Astrocyte of the cerebellum (primary cell): Measurements from ENCODE around the gene TRAF7.

Experiments used
- DNase-seq: peaks from one replicate; pipeline ENCODE4 v3.0.0-alpha.2; 2011; ENCODE audit warnings: low read depth
- H3K4me3 ChIP-seq: 2 replicates; pipeline ENCODE4 v1.5.1; 2011; ENCODE audit warnings: mild to moderate bottlenecking, low read depth, low read length, moderate library complexity
- in situ Hi-C: cut with HindIII; loops from 2 replicates; pipeline ENCODE4 v1.10.0; 2017; ENCODE audit warnings: low sequenced_read_pairs
- TF ChIP-seq, protein P1 (sequence below): IDR thresholded peaks from 2 replicates; pipeline ENCODE4 v1.5.1; 2012; ENCODE audit warnings: low read length, low read depth, moderate library complexity, mild to moderate bottlenecking; ENCODE audit errors: missing control alignments

TRAF7 gene

DNA sequence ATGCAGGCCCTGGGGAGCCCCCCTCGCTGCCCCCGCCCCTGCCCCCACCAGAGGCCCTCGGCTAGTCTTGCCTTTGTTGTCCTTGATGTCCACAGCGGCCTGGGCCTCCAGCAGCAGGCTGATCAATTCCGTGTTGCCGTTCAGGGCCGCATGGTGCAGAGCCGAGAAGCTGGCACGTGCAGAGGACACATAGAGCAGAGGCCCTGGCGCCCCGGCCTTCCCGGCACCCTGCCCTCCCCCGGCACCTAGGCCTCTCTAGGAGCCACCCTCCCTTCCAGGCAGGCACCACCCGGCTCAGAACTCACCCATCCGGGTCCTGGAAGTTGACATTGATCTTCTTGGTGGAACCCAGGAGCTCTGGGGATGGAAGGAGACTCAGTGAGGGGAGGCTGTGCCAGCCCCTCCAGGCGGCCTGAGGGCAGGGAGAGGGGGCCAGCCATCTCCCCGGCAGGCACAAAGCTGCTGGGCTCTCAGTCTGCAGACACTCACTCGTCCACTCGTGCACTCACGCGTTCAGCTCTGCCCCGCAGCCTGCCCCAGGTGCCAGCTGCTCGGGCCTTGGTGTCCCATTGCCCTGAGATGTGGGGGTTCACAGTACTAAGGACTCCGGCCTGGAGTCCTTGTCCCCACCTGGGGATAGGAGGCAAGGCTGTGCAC lies 34.5 kb downstream of the TRAF7 start:
- in situ Hi-C loops, result no loop called here
- TF ChIP-seq, protein P1, sequence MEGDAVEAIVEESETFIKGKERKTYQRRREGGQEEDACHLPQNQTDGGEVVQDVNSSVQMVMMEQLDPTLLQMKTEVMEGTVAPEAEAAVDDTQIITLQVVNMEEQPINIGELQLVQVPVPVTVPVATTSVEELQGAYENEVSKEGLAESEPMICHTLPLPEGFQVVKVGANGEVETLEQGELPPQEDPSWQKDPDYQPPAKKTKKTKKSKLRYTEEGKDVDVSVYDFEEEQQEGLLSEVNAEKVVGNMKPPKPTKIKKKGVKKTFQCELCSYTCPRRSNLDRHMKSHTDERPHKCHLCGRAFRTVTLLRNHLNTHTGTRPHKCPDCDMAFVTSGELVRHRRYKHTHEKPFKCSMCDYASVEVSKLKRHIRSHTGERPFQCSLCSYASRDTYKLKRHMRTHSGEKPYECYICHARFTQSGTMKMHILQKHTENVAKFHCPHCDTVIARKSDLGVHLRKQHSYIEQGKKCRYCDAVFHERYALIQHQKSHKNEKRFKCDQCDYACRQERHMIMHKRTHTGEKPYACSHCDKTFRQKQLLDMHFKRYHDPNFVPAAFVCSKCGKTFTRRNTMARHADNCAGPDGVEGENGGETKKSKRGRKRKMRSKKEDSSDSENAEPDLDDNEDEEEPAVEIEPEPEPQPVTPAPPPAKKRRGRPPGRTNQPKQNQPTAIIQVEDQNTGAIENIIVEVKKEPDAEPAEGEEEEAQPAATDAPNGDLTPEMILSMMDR, result no peak
- DNase-seq, result no peak
- H3K4me3 ChIP-seq, result no peak overlapping the region

DNA sequence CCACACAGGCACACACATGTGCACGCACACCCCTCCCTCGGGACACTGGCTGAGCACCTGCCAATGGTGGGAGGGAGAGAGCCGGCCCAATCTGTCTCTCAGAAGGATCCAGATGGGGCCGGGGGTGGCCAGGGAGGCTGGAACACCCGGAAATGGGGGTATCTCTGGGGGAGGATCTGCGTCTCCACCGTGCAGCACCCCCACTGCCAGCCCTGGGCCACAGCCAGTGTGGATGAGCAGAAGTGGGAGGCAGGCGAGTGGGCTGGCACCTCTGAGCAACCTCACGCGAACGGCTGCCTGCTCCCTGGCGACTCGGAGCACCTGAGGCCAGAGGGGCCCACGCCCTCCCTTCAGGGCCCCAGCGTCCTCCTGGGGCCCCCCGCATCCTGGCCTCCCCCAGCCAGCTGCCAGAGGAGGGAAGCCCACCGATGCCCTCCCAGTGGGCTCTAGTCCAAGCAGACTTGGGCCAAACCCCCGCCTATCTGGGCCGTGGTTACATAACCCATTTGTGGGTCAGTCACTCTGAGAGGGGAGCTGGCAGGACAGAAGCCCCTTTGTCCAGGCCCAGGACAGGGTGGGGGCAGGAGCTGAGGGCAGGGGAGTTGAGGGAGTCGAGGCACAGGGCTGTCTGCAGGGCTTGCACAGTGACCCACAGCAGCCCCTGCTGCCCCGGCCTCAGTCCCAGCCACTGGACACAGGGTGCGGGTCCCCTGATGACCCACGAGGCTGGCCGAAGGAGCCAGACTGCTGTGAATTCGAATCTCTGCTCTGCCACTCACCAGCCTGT lies 35.3 kb downstream of the TRAF7 start:
- TF ChIP-seq, protein P1, result no peak
- DNase-seq, result no peak
- H3K4me3 ChIP-seq, result no peak overlapping the region
- in situ Hi-C loops, result no loop called here

DNA sequence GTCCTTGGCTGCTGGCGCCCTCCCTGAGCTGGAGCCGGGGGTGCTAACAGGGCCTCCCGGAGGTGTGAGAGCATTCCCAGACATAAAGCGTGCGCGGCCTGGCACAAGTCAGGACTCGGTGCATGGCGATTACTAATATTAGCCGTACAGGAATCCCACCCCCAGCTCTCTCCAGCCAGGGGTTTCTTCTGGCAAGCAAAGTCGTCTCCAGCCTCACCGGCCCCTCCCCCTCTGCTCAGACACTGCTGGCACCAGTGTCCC lies 35.8 kb downstream of the TRAF7 start:
- no peak for DNase-seq
- in situ Hi-C loops, result no loop called here
- H3K4me3 ChIP-seq, result no peak overlapping the region
- TF ChIP-seq, protein P1, result no peak

DNA sequence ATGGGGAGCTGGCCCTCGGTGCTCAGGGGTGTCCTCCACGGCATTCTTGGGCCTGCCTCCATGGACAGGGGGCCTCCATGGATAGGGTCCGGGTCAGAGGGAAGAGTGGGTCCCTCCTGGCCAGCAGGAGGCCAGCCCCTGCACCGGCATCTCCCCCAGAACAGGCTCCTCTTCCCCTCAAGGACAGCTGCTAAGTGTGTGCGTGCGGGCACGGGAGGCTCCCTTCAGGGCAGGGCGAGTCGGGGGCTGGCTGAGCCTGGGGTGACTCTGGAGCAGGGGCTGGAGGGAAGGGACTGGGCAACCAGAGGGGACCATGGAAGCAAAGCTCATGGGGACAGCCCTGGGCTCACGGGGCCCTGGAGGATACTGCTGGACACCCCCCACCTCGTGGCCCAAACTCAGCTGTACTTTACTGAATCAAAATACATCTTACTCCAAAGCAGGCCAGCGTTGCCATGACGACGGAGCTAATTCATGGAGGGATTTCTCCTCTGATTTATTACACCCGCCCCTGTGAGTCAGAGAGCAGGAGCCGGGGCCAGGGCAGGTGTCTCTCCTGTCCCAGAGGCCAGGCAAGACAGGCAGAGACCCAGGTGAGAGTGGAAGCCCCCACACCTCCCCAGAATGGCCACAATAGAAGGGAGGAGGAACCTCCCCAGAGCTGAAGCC lies 38.7 kb downstream of the TRAF7 start:
- in situ Hi-C loops, result no loop called here
- no peak overlapping the region for H3K4me3 ChIP-seq
- DNase-seq, result no peak
- TF ChIP-seq, protein P1, result no peak

DNA sequence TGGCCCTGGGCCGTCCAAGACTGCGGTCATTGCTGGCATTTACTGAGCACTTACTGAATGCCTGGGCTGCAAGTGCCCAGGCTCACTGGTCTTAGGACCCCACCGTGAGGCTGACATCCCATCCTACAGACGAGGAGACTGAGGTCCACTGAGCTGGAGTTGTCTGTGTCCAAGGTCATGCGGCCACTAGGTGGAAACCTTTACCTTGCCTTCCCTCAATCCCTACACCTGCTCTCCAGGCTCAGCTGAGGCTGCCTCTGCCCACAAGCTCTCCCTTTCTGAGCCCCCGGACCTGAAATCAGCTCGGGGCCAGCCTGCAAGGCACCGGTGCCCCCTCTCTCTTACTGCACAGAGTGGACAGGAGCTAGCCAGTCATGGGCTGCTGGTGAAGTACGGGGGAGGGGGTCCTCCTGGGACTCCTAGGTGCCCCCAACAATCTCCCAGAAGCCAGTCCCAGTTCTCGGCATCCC lies 39.3 kb downstream of the TRAF7 start:
- no peak for DNase-seq
- TF ChIP-seq, protein P1, result peak; percentile 34
- H3K4me3 ChIP-seq, result no peak overlapping the region
- in situ Hi-C loops, result no loop called here

DNA sequence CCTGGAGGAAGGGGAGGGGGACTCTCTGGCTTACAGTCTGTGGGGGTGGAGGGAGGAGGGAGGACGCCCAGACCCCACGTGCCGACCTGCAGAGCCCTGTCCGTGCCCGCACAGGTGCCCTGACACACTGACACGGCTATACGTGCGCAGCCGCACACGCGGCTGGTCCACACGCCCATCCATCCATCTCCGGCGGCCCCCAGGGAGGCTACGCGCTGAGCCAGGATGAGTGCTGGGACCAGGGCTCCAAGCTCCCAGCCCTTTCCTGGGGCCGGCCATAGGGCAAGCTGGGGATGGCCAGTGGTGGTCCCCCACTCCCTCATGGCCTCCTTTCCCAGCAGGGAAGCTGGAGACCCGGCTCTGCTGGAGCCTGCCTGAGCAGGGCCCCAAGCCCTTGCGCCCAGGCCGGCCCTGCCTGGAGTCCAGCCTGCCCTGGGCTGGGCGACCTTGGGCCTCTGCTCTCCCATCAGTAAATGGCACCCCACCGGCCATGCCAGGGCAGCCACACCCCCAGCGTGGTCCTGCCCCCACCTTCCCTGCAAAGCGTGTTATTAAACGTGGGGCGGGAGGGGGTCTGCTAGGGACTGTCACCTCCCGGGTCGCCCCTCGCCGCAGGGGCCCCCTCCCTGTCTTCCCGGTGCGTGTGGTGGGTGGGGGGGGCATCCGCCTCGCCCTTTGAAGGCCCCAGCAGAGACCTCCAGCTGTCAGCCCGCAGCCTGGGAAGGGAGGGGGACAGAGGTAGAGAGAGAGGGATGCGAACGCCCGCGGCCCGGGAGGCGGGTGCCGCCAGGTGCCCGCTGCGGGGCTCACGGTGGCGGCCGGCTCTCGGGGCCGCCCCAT lies 40.0 kb downstream of the TRAF7 start:
- peak overlapping the region; percentile 21 for H3K4me3 ChIP-seq
- in situ Hi-C loops, result no loop called here
- DNase-seq, result no peak

More for the DNA sequence above, 40.0 kb downstream of the TRAF7 start:
- TF ChIP-seq, protein P1, result no peak
